HG02678 (cell line): ENCODE measurements around the gene CHRNA1.

Experiments
- ATAC-seq: cut with Tn5 transposase; IDR thresholded peaks from one replicate; pipeline ENCODE4 v1.9.1; 2021; ENCODE audit warnings: mild to moderate bottlenecking, moderate library complexity; ENCODE audit not compliant: unreplicated experiment

The CHRNA1 gene

DNA sequence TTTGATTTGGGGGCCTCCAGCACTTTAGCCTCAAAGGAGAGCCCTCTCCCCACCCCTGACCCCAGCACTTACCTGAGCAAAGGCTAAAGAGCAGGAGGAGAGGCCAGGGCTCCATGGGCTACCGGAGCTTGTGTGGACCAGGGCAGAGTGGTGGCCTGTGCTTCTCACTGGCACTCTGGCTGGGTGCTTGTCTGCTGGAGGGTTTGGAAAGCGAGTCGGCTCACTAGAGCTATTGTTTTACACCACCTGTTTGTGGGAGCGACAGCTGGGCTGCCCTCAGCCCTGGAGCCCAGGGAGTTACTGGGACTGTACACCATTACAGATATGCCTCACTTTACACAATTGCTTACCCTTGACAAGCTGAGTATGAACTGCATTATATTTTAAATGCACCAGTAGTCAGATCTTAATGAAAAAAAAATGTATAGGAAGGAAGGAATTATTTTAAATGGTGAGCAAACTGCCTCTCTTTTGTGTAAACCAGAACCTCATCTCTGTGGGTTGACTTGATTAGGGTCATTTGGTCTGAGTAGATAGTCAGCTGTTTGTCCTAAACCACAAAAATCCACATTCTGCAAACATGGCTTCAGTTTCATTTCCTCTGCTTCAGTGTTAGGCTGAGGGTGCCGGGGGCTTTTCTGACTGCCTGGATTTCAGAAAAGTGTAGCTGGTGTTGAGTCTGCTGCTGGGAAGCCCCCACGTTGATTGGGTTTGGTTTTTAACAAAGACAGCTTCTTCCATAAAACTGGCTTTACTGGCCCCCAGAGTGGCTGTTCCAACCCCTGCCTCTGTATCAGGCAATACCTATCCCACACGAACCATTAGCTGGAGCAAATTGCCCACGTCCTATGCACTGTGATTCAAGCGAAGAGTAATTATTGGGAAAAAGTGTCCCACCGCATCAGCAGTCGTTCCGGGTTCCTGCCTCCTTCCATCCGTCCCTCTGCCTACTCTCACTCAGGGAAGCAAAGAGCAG lies at the start of gene CHRNA1:
TSS of gene CHRNA1 (minus strand) at position 193 of the 976 bp plus-strand sequence. CDS start at position 115, 78 bp downstream.
- peak; percentile 42 for ATAC-seq

DNA sequence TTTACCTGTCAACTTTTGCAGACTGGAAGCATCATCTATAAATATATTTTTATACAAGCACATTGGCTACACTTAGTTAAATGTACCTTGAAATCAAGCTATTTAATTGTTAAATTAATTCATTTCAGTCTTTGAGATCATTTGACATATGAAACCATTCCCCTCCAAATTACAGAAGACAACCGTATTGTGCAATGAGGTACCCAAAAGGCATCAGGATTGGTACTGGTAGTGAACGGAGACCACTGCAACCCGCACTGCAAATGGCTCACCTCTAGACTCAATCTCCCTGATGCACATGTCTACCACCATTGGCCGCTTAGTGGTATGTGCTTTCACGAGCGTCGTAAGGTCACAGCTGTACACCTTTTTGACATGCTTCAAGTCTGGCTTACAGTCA lies 47.8 kb upstream of the CHRNA1 start:
- no peak for ATAC-seq

DNA sequence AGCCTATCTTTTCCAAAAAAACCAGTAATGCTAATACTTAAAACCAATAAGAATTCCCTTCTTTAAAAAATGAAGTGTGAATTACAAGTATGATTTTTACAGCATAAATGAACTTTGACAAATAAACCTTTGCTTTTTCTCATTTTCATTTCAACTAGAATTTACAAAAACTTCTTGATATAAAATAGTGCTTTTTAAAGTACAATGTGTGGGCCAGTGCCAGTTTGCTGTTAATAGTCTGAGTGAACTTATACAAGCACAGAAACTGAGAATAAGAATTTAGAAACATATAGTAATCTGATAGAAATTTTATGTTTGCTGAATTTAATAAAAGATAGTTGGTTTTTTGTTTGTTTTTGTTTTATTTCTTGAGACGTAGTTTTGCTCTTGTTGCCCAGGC lies 43.7 kb upstream of the CHRNA1 start:
- ATAC-seq: no peak

DNA sequence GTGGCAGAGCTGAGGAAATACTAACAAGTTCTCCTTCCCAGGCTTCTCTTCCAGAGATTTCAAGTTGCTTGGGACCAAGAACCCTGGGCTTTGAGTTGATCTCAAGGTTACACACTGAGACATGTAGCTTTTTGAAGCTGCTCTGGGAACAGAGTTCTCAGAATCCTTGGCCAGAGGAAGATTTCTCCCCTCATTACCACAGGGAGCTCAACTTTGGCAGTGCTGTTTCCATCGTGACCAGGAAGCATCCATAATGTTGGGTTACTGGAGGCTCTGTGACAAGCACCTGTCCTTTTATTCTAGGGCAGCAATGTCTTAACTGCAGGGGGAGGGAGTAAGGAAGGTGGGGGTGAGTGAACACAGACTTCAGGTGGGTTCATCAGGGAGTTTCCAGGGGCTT lies 41.5 kb upstream of the CHRNA1 start:
- ATAC-seq: no peak

DNA sequence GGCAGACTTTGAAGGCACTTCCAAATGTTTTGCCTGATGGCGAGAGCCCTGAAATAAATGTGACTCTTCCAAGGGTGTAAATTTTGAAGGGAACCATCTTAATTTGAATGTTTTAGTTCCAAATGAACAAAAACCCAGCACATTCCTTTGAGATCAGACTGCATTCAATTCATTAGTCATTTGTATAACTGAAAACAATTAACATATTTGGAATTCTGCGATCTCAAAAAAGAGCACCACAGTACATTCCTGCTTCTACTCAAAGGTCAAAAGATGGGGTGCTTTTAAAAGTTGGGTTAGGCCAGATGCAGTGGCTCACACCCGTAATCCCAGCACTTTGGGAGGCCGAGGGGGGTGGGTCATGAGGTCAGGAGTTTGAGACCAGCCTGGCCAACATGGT lies 38.2 kb upstream of the CHRNA1 start:
- ATAC-seq: no peak

DNA sequence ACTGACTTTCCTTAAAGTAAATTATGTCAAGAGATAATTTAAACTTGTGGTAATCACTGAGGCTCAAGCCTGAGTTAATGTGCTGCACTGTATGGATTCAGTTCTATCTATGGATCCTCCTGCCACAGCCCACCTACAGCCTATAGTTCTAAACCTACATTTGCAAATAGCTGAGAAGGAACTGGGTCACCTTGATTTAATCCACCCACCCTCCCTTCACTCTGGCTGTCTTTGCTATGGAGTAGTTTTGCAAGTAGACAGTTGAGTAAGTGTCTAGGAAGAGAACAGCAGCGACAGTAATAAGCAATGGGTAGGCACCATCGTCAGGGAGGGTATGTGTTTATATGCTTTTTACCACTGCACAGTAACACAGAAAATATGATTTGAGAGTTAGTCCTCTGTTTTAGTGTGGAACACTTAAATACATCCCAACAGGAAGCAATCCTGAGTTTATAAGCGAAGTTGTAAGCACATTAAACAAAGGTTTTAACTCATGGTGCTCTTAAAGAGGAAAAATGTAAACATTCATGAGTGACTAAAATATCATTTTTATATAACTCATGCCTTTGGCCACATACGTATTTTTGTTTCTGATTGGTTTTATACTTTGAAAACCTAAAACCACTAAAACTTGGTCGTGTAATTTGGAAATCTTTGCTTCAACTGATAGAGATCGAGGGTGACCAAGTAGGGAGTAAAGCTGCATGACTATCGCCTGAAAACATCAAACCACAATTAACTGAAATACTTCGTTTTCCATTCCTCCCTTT lies 36.3 kb upstream of the CHRNA1 start:
- ATAC-seq: no peak

DNA sequence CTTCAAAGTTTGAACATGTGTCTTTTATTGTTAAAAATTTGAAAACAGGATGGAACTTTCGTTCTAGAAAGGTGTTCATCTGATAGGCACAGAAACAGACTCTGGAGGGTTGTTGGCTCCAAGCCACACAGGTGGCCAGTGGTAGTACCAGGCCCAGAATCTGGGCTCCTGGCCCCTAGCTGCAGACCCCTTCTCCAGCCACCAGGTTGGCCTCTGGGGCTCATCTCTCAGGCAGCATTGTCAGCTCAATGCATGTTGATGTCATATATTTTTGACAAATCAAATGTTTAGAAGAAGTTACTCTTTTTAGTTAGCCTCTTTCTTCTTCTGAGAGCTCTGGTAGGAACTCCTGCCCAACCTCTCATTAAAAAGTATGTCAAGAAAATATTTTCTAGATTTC lies 34.5 kb upstream of the CHRNA1 start:
- no peak for ATAC-seq

DNA sequence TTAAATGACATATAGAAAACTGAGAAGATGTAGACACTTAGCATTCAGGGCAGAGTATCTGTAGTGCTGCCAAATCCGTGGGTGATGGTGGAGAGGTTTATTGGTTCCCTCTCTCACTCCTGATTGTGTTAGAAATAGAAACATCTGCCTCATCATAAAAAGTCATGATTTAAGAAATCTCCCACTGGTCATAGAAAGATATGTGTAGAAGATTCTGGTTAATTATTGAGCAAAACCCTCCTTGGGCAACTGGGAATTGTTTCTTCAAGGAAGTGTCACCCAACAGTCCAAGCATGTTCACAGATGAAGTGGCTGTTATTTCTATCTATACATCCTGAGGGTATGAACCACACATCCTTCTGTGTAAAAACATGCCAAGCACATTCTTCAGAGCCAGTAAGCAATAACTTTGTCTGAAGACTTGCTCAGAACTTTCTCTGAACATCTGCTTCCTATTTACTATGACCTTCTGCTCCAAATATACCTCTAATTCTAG lies 33.6 kb upstream of the CHRNA1 start:
- ATAC-seq: no peak

DNA sequence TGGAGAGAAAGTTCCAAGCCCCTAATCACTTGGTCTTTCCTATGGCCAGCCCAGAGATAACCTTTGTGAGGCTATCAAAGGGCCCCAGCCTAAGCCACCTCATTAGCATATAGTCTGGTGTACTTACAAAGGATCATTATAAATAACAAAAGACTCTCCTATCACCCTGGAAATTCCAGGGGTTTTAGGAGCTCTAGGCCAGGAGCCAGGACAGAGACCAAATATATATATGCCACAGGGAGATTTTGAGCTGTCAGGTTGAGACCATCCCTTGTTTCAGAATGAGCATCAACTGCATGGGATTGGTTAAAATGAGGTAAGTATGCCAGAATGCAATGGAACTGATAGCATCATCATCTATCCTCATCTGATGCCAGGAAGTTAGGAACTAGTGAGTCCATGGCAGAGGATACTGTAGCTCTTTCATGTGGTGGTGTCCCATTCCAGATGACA lies 32.1 kb upstream of the CHRNA1 start:
- no peak for ATAC-seq

DNA sequence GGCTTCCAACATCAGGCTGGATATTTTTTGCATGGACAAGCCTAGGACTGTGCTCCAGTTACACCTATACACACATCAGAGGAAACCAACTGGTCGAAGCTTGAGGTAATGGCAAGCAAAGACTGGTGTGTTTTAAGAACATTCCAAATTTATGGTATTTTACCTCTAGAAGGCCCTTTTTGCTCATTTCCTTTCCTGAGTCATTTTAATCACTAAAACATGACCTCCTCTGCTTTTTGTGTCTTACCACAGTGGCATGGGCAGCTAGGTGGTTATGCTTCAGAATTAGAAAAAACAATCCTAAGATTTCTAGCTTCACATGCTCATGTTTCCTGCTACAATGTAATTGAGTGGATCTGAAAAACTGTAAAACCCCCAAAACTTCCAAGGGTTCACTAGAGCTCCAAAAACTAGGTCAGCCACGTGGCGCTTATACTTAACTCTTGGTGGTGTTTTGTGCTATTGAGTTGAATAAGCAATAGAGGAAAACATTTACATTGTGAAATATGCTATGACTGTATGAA lies 30.6 kb upstream of the CHRNA1 start:
- no peak for ATAC-seq

DNA sequence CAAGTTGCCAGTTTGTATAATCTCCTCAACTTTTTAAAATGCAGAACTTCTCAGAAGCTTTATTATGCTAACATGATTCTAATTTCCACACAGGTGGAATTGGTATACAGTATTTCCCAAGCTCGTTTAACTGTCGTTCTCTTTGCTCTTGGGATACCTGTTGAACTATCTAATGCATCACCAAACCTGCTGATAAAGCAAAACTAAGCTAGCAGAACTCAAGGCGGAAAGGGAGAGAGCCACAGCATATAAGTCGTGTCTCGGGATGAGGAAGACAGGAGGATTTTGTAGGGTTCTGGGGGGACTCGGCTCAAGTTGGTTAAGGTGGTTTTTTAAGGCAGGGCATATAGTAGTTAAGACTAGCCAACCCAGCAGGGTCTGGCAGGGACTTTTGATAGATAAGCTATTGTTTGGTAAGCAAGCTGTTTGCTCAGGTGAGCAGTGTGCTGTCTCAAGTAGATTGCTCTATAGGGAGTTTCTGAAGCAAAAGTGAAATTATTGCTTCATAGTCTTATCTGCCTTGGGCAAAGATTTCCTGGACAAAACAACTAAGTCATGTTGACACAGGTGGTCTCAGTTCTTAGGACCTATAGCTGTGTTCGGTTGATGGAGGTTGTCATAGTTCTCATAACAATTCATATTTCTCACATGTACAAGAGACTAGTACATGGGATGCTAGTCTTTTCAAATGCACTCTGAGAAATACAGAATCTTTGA lies 28.2 kb upstream of the CHRNA1 start:
- no peak for ATAC-seq

DNA sequence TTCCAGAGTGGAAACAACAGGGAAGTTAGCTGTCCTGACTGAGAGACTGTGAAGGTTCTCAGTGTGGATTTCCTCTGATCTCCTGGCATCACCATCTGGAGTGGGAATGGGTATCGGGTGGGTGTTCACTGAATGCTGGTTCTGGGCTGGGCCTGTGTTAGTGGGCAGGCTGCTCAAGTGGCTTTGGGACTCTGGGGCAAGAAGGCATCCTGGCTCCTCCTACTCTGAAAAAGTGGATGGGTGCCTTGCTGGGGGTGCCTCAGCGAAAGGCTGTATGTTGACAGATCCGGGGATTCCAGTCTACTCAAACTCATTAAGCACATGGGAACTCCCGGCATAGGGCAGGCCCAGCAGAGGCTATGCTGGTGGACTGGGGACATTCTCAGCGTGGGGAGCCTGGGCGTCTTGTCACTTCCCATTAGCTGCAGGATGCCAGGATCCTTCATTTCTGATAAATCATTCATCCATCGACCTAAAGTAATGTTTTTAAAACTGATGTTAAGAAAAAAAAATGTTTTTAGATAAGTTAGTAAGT lies 27.5 kb upstream of the CHRNA1 start:
- ATAC-seq: no peak

DNA sequence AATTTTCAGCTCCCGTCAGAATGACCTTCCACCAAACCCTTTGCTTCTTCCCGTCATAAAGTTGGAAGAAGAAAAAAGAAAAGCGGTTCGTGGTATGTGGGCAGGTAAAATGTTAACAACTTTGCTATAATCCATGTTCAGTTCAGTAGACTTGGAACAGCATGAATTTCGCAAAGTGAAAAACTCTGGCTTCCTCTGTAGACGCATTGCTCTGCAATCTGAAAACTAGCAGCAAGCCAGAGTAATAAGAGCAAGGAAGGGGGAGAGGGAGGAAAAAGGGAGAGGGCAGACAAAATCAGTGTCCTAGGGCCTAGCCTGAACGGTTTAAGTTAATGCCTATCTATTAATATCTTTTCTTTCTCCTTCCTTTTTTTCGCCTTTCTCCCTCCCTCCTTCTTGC lies 26.7 kb upstream of the CHRNA1 start:
- ATAC-seq: no peak

DNA sequence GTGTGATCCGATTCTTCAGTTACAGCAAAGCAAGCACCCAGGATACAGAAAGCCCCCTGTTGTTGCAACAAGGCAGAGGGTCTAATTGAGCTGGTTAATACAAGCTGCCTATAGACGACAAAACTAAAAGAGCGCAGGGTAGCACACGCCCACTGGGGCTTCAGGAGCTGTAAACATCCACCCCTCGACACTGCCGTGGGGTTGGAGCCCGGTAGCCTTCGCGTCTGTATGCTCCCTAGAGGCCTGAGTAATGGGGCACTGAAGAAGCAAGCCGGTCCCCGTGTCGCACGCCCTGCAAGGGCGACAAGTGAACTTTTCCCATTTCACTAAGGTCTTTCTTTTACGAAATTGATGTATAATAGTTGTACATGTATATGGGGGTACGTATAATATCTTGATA lies 24.7 kb upstream of the CHRNA1 start:
- ATAC-seq: no peak

DNA sequence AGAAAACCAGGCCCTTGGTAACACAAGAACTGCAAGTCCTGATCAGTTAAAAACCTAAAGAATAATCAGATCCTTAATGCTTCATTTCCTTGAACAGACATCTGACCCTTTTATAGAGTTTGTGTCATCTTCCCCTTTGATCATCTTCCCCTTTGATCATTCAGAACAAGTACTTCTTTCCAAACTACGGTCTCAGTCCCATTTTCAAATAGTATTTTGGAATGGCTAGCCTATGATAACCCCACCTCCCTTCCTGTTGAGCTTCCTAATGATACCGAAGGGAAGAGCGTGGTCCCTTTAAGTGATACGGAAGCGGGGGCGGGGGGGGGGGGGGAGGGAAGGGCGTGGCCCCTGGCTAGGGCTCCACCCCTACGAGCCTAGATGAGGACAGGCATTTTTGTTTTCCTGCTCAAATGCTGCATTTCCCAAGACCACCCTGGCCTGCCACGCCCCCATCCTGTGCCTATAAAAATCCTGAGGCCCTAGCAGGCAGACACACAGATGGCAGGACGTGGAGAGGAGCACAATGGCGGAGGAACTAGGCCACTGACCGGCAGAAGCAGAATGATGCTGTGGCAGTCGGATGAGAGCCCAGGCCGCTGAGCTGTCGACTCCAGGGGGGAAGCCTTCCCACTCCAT lies 24.1 kb upstream of the CHRNA1 start:
- ATAC-seq: no peak

DNA sequence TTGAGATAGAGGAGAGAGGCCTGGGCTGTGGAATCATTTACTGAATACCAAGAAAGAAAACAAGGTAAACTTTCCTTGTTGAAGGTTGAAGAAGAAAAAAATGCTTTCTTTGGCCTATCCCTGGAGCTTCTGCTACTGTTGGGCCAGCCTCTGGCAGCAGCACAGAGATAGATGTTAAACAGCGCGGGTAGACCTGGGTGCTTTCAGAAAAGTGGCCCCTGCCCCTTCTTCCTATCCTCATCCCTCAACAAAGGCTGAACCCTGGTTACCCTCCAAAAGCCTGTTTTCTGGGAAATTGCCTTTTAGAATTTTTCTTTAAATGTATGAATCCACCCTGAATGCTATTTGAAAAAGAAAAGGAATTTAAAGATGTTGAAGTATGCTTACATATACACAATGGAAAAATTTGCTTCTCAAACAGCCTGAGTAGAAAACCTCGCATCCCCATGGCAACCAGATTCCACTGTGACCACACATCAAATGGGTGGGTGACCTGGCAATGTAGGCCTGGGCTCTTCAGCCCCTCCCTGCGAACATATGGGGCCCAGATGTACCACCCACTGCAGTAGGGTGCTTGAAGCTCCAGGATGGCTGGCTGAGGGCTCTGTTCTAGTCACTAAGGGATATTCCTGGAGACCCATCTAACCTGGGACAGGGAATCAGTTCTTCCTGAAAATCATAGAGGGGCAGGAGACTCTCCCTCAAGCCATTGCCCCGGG lies 23.4 kb upstream of the CHRNA1 start:
- no peak for ATAC-seq

DNA sequence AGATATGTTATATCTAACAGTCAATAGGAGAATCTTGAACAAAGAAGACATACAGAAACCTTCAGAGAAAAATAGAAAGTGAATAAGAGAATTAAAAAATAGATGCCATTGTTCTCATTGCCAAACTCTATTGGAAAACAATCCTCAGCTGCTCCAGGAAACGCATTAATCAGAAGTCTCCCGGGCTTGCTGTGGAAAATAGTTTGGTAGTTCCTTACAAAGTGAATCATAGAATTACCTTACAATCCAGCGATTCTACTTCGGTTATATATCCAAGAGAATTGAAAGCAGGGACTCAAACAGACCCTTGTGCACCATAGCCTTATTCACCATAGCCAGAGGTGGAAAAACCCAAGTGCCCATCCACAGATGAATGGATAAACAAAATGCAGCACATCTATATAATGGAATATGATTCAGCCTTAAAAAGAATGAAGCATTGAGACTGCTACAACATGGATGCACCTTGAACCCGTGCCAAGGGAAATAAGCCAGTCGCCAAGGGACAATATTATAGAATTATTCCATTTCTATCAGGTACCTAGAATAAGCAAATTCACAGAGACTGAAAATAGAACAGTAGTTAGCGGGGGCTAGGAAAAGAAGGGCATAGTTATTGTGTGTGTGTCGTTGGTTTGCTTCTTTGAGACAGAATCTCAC lies 21.9 kb upstream of the CHRNA1 start:
- no peak for ATAC-seq

DNA sequence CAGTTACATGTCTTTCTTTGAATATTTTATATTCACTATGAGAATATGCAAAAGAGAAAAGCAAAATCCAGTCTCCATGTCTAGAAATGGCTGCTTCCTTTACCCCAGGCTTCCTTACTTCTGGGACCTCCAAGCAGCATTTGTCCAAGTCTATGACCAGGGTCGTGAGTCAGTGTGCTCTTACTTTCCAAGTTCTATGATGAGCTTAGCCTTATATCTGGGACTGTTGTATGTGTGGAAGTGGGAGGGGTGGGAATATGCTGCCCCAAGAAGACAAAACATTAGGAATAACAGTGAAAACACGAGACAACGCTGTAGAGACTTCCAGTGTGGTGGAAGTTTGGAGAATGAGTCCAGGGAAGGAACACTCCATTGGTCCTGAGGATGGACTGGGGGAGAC lies 21.2 kb upstream of the CHRNA1 start:
- ATAC-seq: no peak

DNA sequence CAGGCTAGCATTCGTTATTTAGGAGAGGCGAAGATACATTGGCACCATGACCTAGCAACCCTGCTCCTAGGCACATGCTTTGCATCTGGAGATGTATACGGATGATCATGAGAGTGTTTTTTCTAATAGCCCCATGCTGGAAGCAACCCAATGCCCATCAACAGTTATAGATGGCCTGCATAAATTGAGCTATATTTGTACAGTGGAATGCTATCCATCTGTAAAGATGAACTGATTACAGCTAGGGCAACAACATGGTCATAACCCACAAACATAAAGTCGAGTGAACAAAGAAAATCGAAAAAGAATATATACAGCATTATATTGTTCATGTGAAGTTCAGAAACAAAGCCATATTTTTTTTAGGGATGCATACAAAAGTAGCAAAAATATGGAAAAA lies 20.6 kb upstream of the CHRNA1 start:
- ATAC-seq: no peak
